Adipocyte (in vitro differentiated cells): Measurements from ENCODE around the gene FAM24B.

Experiments
- DNase-seq: peaks from one replicate; pipeline ENCODE4 v3.0.0-alpha.2; 2015; ENCODE audit warnings: low read depth
- H3K27me3 ChIP-seq: replicated peaks from 2 replicates; pipeline ENCODE4 v1.7.0; 2013; ENCODE audit warnings: mild to moderate bottlenecking, low read length, moderate library complexity; ENCODE audit not compliant: control insufficient read depth, insufficient read depth
- H3K36me3 ChIP-seq: 2 replicates; pipeline ENCODE4 v1.7.0; 2013; ENCODE audit warnings: low read length, mild to moderate bottlenecking, moderate library complexity; ENCODE audit not compliant: control insufficient read depth, insufficient read depth, severe bottlenecking
- H3K4me1 ChIP-seq: 2 replicates; pipeline ENCODE4 v1.7.0; 2013; ENCODE audit warnings: mild to moderate bottlenecking, low read length, moderate library complexity; ENCODE audit not compliant: control insufficient read depth, insufficient read depth
- H3K4me3 ChIP-seq: 2 replicates; pipeline ENCODE4 v1.7.0; 2013; ENCODE audit warnings: mild to moderate bottlenecking, low read length, moderate library complexity
- H3K9ac ChIP-seq: 2 replicates; pipeline ENCODE4 v1.7.0; 2013; ENCODE audit warnings: mild to moderate bottlenecking, low read length, moderate library complexity
- H3K9me3 ChIP-seq: 2 replicates; pipeline ENCODE4 v1.7.0; 2013; ENCODE audit warnings: mild to moderate bottlenecking, low read length, moderate library complexity; ENCODE audit not compliant: control insufficient read depth

The FAM24B gene

DNA sequence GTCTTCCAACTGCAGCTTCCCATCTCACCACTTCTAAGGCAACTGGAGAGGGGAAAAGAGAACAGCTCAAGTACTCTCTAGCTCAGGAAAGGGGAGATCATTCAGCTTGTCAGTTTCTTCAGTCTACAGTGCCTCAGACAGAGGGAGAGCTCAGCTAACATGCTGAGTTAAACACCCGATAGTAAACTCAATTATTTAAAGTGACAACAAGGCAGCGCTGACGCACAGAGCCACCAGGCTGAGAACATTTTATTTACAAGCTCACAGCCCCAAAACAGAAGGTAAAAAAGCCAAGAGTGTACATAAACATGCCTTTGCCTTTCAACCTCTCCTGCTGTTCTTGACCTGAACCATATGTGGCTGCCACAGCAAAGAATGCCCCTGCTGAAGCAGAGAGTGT lies 23.6 kb downstream of the FAM24B start:
- H3K36me3 ChIP-seq: no peaks in the 10 kb centered on the region
- H3K4me3 ChIP-seq: no peak overlapping the region
- H3K9ac ChIP-seq: no peak overlapping the region
- H3K9me3 ChIP-seq: no peaks in the 10 kb centered on the region
- H3K4me1 ChIP-seq: peaks cover 38% of the 10 kb centered on the region
- no peaks in the 10 kb centered on the region for H3K27me3 ChIP-seq
- no peak for DNase-seq

DNA sequence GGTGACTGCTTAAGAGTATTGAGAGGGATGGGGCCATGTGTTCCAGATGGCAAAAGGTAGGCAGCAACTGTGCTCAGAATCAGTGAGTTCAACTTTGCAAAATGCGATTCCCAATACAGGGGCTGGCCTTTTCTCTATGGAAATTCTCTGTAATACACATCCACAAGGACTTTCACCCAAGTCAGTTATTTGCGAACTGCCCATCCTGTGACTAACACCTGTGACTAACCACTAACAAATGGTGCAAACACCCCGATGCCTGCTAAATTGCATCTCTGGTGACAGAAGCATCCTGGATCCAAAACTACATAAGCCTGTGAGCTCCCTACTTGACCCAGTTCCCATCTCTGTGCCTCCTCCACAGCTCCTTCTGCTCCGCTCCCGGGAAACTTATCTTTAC lies 24.7 kb downstream of the FAM24B start:
- Histone ChIP-seq H3K36me3 (no peaks in the 10 kb centered on the region), H3K27me3 (no peaks in the 10 kb centered on the region), H3K9ac (peak overlapping the region; percentile 27), H3K4me1 (peaks cover 41% of the 10 kb centered on the region), H3K4me3 (peak overlapping the region; percentile 51), H3K9me3 (no peaks in the 10 kb centered on the region)
- DNase-seq: peak; percentile 34

DNA sequence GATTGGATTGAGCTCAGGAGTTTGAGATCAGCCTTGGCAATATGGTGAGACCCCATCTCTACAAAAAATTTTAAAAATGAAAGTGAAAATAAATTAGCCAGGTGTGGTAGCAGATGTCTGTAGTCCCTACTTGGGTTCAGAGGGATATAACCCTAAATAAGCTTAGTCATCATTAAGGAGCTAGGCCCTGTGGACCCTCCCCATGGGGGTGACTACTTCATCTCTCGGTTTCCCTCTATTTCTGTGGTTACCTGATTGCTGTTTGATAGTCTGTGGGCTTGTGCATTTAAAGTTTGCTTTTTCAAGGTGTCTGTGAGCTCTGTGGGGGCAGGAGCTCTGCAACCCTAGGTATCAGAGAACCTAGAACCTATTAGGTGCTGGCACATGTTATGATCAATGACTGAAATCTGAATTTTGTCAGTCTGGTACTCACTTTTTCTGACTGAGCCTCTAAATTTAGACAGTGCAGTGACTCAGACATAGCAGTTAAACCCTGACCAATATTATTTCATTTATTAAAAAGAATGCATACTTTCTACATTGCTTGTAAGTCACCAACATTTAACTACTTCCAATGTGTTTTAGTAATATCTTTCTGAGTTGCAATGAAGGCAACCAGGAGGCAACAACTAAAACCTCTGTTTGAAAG lies 25.6 kb downstream of the FAM24B start:
- peak; percentile 26 for DNase-seq
- peak overlapping the region; percentile 51 for H3K4me3 ChIP-seq
- no peaks in the 10 kb centered on the region for H3K9me3 ChIP-seq
- H3K36me3 ChIP-seq: no peaks in the 10 kb centered on the region
- peaks cover 41% of the 10 kb centered on the region for H3K4me1 ChIP-seq
- no peaks in the 10 kb centered on the region for H3K27me3 ChIP-seq
- peak overlapping the region; percentile 27 for H3K9ac ChIP-seq

DNA sequence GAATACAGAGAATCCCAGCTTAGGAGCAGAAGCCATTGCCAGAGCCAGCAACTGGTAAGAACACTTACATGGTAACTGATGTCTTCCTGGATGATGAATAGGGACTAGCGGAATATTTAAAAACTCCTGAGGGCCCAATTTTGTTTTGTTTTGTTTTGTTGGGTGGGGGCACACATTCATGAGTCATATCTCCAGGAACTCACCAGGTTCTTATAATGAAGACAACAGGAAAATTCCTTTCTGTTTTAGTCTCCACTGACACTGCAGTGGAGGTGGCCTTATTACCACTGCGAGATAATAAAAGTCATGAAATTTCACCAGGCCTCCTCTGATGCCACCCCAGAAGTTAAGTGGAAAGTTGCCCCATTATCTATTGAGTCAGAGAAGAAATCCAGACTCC lies 27.1 kb downstream of the FAM24B start:
- Histone ChIP-seq H3K36me3 (no peaks in the 10 kb centered on the region), H3K27me3 (no peaks in the 10 kb centered on the region), H3K4me3 (peak overlapping the region; percentile 10), H3K4me1 (peaks cover 41% of the 10 kb centered on the region), H3K9me3 (no peaks in the 10 kb centered on the region), H3K9ac (no peak overlapping the region)
- DNase-seq: no peak

DNA sequence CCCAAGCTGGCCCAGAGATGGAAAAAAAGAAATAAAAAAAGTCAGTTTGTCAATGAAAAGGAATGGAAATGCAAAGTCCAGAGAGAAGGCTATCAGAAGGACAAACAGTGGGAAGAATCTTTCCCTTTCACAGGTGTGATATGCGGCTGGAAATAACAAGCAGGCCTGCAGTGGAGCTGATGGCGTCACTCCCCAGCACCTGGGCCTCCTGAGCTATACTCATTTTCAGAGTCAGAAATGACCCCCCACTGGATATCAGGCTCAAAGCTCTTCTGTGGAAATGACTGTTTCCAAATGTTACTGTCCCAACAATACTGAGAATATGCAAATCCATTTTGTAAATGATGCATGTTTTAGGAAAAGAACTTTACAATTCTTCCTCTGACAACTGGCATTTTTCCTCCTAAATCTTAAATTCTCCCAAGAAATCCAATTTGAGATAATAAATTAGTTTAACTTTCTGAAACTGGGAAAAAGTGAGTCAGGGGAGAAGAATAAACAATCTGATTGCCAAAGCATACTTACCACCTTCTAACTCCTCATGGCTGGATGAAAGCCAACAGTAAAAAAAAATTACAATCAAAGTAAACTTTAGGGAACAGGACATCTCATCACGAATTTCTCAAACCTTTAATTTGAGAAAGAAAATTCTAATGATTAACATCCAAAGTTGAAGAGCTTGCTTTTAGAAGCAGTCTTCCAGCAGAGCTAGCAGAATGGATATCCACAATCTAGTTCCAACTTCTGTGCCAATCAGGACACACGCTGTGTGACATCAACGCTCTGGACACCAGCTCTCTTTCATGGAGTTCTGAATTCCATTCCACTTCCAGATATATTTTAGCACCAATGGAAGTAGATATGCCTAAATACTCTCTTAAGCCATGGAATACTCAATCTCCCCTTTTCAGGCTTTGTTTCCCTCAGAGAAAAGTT lies 28.4 kb downstream of the FAM24B start:
- DNase-seq: peak; percentile 54
- Histone ChIP-seq H3K4me3 (no peak overlapping the region), H3K36me3 (no peaks in the 10 kb centered on the region), H3K9me3 (no peaks in the 10 kb centered on the region), H3K9ac (no peak overlapping the region), H3K27me3 (no peaks in the 10 kb centered on the region), H3K4me1 (peaks cover 41% of the 10 kb centered on the region)

DNA sequence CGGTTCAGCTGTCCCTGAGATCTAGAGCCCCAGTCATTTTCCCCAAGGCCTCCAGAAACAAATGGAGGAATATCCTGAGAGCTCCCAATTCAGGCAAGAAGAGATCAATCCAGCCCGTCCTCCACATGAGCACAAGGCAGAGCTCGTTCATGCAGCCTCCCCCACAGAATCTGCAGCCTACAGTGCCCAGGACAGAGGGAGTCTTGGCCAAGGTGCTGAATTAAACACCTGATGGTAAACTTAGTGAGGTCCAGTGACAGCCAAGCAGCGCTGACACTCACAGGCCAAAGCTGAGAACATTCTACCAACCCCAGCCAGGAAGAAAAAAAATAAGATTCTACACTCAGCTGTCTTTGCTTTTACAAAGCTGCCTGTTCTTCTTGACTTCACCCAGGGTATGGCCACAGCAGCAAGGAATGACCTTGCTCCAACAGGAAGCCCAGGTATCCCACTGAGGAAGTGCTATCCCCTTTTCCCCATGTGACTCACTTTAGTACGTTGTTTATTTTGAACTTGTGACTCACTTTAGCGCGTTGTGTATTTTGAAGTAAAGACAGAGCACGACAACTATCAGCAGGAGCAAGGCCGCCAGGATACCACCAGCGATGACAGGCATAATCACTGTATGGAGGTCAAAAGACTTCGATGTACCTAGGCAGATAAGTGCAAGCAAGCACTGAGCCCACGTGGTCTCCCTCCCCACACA lies 29.3 kb downstream of the FAM24B start:
- H3K27me3 ChIP-seq: no peaks in the 10 kb centered on the region
- no peak for DNase-seq
- H3K4me1 ChIP-seq: peaks cover 41% of the 10 kb centered on the region
- no peak overlapping the region for H3K4me3 ChIP-seq
- H3K9me3 ChIP-seq: no peaks in the 10 kb centered on the region
- no peaks in the 10 kb centered on the region for H3K36me3 ChIP-seq
- no peak overlapping the region for H3K9ac ChIP-seq

DNA sequence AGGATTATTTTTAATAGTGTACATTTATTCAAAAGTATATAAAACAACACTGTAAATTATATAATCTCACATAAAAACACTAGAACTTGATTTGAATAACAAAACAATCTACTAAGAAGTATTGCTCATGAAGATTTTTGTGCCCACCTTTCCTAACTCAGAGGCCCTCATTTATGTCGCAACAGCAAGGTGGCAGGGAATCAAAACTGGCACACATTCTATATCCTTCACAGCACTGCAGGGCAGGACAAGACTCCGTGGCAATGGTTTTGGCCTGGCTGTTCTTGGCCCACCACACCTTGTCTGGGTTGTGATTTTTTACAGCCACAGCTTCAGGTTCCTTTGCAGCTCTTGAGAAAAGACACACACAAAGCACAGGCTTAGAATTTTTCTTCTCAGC lies 30.3 kb downstream of the FAM24B start:
- H3K27me3 ChIP-seq: no peaks in the 10 kb centered on the region
- no peak for DNase-seq
- H3K9ac ChIP-seq: no peak overlapping the region
- peaks cover 31% of the 10 kb centered on the region for H3K4me1 ChIP-seq
- no peaks in the 10 kb centered on the region for H3K9me3 ChIP-seq
- no peaks in the 10 kb centered on the region for H3K36me3 ChIP-seq
- H3K4me3 ChIP-seq: no peak overlapping the region

DNA sequence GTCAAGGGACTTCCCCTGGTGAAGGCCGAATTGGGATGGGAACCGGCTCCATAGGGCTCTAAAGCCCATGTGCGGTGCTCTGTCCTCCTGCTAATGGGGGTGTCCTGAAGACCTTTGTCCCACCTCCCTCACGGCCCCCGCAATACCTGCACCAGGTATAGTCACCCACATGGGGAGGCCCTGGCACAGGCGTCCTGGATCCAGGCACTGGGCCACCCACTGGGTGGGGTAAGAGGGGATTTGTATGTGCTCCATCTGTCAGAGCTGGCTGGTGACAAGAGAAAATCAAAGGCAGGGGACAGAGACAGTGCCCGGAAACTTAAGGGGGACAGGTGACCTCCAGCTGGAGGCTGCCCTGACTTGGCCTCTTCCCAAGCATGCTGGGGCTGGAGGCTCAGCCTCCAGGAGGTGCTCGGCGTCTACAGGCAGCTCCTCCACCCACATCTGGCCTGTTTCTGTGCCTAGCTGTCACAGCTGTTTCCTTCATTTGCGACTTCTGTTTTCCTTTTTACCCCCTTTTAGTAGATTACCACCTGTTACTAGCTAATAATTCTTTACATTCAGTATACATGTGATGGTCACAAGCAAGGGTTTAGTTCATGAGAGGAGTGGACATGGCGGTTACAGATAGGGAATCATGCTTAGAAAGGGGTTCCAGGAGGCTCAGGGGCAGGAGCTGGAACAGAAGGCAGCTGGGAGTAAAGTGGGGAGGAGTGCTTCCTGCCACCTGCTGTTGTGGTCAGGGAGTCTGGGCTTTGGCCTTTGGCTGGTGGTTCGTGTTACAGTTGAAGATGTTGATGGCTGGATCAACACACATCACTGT lies 31.4 kb downstream of the FAM24B start:
- DNase-seq: no peak
- H3K27me3 ChIP-seq: no peaks in the 10 kb centered on the region

DNA sequence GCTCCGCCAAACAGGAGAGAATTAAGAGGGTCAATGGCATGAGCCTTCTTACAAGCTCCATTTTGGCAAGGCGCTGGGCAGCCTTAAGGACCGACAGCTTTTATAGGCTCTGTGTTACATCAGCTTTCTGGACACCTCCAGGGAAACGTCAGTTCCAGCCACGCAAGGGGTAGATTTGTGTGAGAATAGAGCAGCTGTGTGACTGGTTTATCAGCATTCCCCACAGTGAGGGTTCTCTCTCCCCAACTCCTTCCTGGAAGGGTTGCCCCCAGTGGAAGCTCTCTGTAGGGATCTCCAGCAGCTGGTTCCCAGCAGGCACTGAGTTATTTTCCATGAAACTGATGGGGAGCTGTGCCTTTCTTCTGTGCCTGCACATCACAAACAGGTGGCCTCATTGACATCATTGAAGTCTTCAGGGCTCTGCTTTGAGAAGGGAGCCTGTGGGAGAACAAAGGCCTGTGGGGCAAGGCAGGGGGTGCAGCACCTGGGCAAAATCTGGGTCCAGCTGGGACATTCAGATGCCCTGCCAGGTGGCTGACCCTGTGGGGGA lies 33.5 kb downstream of the FAM24B start, which contains the start of gene CUZD1:
TSS of gene CUZD1 (minus strand) at position 75 of the 550 bp plus-strand sequence. CDS start at position 61, 14 bp downstream.
- peaks cover 5% of the 10 kb centered on the region for H3K4me1 ChIP-seq
- DNase-seq: no peak
- H3K9me3 ChIP-seq: no peaks in the 10 kb centered on the region
- no peaks in the 10 kb centered on the region for H3K36me3 ChIP-seq
- H3K4me3 ChIP-seq: no peak within 1 kb of the TSS
- H3K27me3 ChIP-seq: no peaks in the 10 kb centered on the region
- H3K9ac ChIP-seq: no peak within 1 kb of the TSS

More for the DNA sequence above, 31.4 kb downstream of the FAM24B start:
- H3K4me3 ChIP-seq: no peak overlapping the region
- H3K9me3 ChIP-seq: no peaks in the 10 kb centered on the region
- H3K36me3 ChIP-seq: no peaks in the 10 kb centered on the region
- no peak overlapping the region for H3K9ac ChIP-seq
- peaks cover 21% of the 10 kb centered on the region for H3K4me1 ChIP-seq

DNA sequence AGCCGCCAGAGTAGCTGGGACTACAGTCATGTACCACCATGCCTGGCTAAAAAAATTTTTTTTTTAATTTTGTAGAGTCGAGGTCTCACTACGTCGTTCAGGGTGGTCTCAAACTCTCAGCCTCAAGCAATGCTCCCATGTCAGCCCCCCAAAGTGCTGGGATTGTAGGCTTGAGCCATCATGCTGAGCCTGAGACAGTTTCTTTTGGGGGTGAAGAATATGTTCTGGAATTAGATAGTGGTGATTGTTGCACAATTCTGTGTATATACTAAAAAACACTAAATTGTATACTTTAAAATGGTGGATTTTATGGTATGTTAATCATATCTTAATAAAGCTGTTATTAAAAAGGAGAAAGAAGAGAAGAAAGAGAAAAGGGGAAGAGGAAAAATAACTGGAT lies 35.2 kb downstream of the FAM24B start:
- Histone ChIP-seq H3K36me3 (no peaks in the 10 kb centered on the region), H3K9me3 (no peaks in the 10 kb centered on the region), H3K9ac (no peak overlapping the region), H3K4me3 (no peak overlapping the region), H3K4me1 (no peaks in the 10 kb centered on the region), H3K27me3 (no peaks in the 10 kb centered on the region)
- no peak for DNase-seq
